SU-DHL-6 (cell line): Measurements from ENCODE around the gene LPGAT1.

Source experiments
- EZH2phosphoT487 ChIP-seq: fragments of 200-600 bp; sonication (generic), shearing (Covaris generic); conservative IDR thresholded peaks from 2 replicates; pipeline ENCODE4 v1.6.1; 2018; ENCODE audit warnings: mild to moderate bottlenecking, antibody characterized with exemption, low read length, moderate library complexity, mixed read lengths
- TF ChIP-seq, protein P1 (sequence below): fragments of 200-600 bp; sonication (generic); IDR thresholded peaks from one replicate; pipeline ENCODE4 v1.5.1; 2017; ENCODE audit warnings: antibody characterized with exemption, mild to moderate bottlenecking, low read length, moderate library complexity; ENCODE audit not compliant: insufficient read depth, poor library complexity, severe bottlenecking

DNA sequence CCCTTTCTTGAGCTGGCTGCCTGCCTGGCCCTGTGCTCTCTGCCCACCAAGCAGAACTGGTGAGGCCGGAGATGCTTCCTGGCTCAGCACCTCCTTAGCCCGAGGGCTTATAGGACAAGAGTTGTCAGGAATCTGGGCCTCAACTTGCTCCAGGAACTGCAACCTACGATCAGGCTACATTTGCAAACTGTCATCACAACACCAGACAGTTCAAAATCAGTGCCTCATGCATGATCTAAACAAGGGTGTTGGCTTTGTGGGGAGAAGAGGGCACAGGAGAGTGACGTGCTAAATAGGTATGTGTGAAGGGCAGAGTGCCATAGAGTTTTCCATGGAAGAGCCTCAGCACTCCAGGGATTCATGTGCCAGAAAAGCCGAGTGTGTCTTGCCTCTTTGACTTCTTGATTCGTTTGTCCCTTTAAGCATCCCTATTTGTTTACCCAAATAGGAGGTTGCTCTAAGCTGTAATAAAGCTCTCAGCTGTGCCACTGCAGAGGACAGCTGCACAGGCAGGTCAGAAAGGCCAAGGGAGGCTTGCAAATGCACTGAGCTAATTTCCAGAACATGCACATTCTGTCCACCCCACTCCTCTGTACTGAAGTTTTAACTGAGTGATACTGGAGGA is 125.0 kb downstream of the LPGAT1 start:
- no peak for TF ChIP-seq EZH2phosphoT487
- TF ChIP-seq, protein P1, sequence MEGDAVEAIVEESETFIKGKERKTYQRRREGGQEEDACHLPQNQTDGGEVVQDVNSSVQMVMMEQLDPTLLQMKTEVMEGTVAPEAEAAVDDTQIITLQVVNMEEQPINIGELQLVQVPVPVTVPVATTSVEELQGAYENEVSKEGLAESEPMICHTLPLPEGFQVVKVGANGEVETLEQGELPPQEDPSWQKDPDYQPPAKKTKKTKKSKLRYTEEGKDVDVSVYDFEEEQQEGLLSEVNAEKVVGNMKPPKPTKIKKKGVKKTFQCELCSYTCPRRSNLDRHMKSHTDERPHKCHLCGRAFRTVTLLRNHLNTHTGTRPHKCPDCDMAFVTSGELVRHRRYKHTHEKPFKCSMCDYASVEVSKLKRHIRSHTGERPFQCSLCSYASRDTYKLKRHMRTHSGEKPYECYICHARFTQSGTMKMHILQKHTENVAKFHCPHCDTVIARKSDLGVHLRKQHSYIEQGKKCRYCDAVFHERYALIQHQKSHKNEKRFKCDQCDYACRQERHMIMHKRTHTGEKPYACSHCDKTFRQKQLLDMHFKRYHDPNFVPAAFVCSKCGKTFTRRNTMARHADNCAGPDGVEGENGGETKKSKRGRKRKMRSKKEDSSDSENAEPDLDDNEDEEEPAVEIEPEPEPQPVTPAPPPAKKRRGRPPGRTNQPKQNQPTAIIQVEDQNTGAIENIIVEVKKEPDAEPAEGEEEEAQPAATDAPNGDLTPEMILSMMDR, result no peak
